GM18498 (cell line): ENCODE data around the gene TRAF3.
"Not testable (repeated sequence)": the region's sequence is repeated elsewhere in the genome, so short reads cannot be mapped to it uniquely, and the experiment has no call there.

ENCODE experiments used
- ATAC-seq: cut with Tn5 transposase; IDR thresholded peaks from one replicate; pipeline ENCODE4 v1.9.1; 2021; ENCODE audit warnings: mild to moderate bottlenecking, moderate library complexity; ENCODE audit not compliant: unreplicated experiment

TRAF3 gene

GRCh38 chr14:102859911-102860310 is 82.7 kb downstream of the TRAF3 start:
- no peak for ATAC-seq

GRCh38 chr14:102862154-102862773 is 85.0 kb downstream of the TRAF3 start:
- no peak for ATAC-seq

- ATAC-seq: no peak
Observed at GRCh38 chr14:102863381-102863780, 86.1 kb downstream of the TRAF3 start.

- not testable (repeated sequence) for ATAC-seq
Observed at GRCh38 chr14:102865916-102866315, 88.7 kb downstream of the TRAF3 start.

- no peak for ATAC-seq
Observed at GRCh38 chr14:102866982-102867761, 89.9 kb downstream of the TRAF3 start.

- ATAC-seq: no peak
Observed at GRCh38 chr14:102867826-102868580, 90.8 kb downstream of the TRAF3 start.

GRCh38 chr14:102868956-102869547 is 91.8 kb downstream of the TRAF3 start:
- no peak for ATAC-seq

GRCh38 chr14:102870246-102870645 is 93.0 kb downstream of the TRAF3 start:
- ATAC-seq: no peak

- ATAC-seq: no peak
Observed at GRCh38 chr14:102870994-102871831, 94.0 kb downstream of the TRAF3 start.

- no peak for ATAC-seq
Observed at GRCh38 chr14:102872020-102872419, 94.8 kb downstream of the TRAF3 start.

- no peak for ATAC-seq
Observed at GRCh38 chr14:102873131-102873530, 95.9 kb downstream of the TRAF3 start.

GRCh38 chr14:102873546-102874061 is 96.4 kb downstream of the TRAF3 start:
- ATAC-seq: no peak

- no peak for ATAC-seq
Observed at GRCh38 chr14:102875652-102876051, 98.4 kb downstream of the TRAF3 start.

- ATAC-seq: not testable (repeated sequence)
Observed at GRCh38 chr14:102877511-102877910, 100.3 kb downstream of the TRAF3 start.

GRCh38 chr14:102878174-102878969 is 101.1 kb downstream of the TRAF3 start:
- no peak for ATAC-seq

GRCh38 chr14:102878970-102879460 is 101.8 kb downstream of the TRAF3 start:
- no peak for ATAC-seq

- no peak for ATAC-seq
Observed at GRCh38 chr14:102882226-102882906, 105.1 kb downstream of the TRAF3 start.

- no peak for ATAC-seq
Observed at GRCh38 chr14:102883089-102883541, 105.9 kb downstream of the TRAF3 start.

- no peak for ATAC-seq
Observed at GRCh38 chr14:102883554-102883953, 106.3 kb downstream of the TRAF3 start.
